HepG2 (cell line): ENCODE data around the gene LEMD2. TPM values are rescaled to one million over a fixed set of nuclear protein-coding genes. Genes with fewer than 3 reads are reported as not detected.

Experiments used
- ATAC-seq: fragments of 200-7000 bp; cut with Tn5 transposase; 3 replicates; pipeline ENCODE4 v1.9.1; 2020; ENCODE audit warnings: mild to moderate bottlenecking, moderate library complexity
- BruUV-seq: library from RNA; stranded (reverse); fragments of 400-500 nt; replicated peaks from 2 replicates; lab custom pipeline; 2021; lab: Mats Ljungman, UMichigan
- CTCF ChIA-PET: fragments of 300-600 bp; formaldehyde crosslinking; extraction: SDS; loops from one replicate; lab custom pipeline; 2021; ENCODE audit warnings: low total read pairs, inconsistent platforms, low intra/inter-chr PET ratio; lab: Yijun Ruan, JAX
- POLR2A ChIA-PET: fragments of 350-600 bp; sonication (Branson Sonifier 250); formaldehyde crosslinking; loops from one replicate; lab custom pipeline; 2020; ENCODE audit warnings: antibody characterized with exemption, inconsistent platforms; lab: Yijun Ruan, JAX
- DNase-seq: peaks from one replicate; pipeline ENCODE4 v3.0.0-alpha.2; 2015; ENCODE audit warnings: low spot score
- FAIRE-seq: peaks from 3 replicates; lab custom pipeline; 2011; peaks lifted over from hg19 to GRCh38; lab: Jason Lieb, UNC
- H2AFZ ChIP-seq: one replicate; pipeline ENCODE4 v1.6.1; 2011; ENCODE audit warnings: low read length, inconsistent platforms
- H3K27ac ChIP-seq: fragments of 300-600 bp; 3 replicates; pipeline ENCODE4 v1.8.0; 2011; ENCODE audit warnings: mixed run types, mild to moderate bottlenecking, mixed read lengths, low read length, inconsistent platforms; ENCODE audit not compliant: insufficient read depth; ENCODE audit errors: extremely low read length
- H3K27me3 ChIP-seq, 2 experiments: fragments of 200-600 bp in 1 of 2; 2 replicates in 1 of 2; 3 replicates in 1 of 2; pipeline versions ENCODE4 v1.6.0 to v1.8.0; 2011; ENCODE audit warnings: low read length in 2 of 2, mild to moderate bottlenecking in 2 of 2, moderate library complexity in 2 of 2, inconsistent platforms in 1 of 2; ENCODE audit not compliant: insufficient read depth in 2 of 2, control insufficient read depth in 1 of 2
- H3K36me3 ChIP-seq, 2 experiments: fragments of 200-600 bp in 1 of 2; replicated peaks in 1 of 2; 2 replicates in 1 of 2; 3 replicates in 1 of 2; pipeline versions ENCODE4 v1.5.1 to v1.8.0; 2011; ENCODE audit warnings: low read length in 2 of 2, inconsistent platforms in 1 of 2; ENCODE audit not compliant: insufficient read depth in 2 of 2, control insufficient read depth in 1 of 2
- H3K4me1 ChIP-seq: 2 replicates; pipeline ENCODE4 v1.5.1; 2012; ENCODE audit warnings: low read length, inconsistent platforms; ENCODE audit not compliant: insufficient read depth
- H3K4me2 ChIP-seq: 2 replicates; pipeline ENCODE4 v1.6.0; 2011; ENCODE audit warnings: low read depth, low read length, inconsistent platforms
- H3K4me3 ChIP-seq, 3 experiments: fragments of 200-600 bp in 1 of 3; sonication (generic), shearing (Covaris generic) in 1 of 3; replicated peaks in 1 of 3; 2 replicates each; pipeline ENCODE4 v1.5.1; 2011 to 2016; ENCODE audit warnings: low read length in 3 of 3, inconsistent platforms in 2 of 3, low read depth in 2 of 3, mild to moderate bottlenecking in 2 of 3, control low read depth in 1 of 3, mixed read lengths in 1 of 3; ENCODE audit not compliant: insufficient read depth in 1 of 3
- H3K79me2 ChIP-seq: one replicate; pipeline ENCODE4 v1.6.1; 2011; ENCODE audit warnings: low read length, inconsistent platforms; ENCODE audit not compliant: insufficient read depth
- H3K9ac ChIP-seq: 2 replicates; pipeline ENCODE4 v1.6.0; 2011; ENCODE audit warnings: mild to moderate bottlenecking, low read depth, low read length, inconsistent platforms; ENCODE audit not compliant: insufficient read depth
- H3K9me3 ChIP-seq: 2 replicates; pipeline ENCODE4 v1.5.1; 2012; ENCODE audit warnings: mild to moderate bottlenecking, low read length
- H4K20me1 ChIP-seq: 2 replicates; pipeline ENCODE4 v1.6.0; 2011; ENCODE audit warnings: inconsistent platforms, mild to moderate bottlenecking, low read length, moderate library complexity; ENCODE audit not compliant: insufficient read depth
- BRF2 ChIP-seq: sonication (generic); formaldehyde crosslinking; IDR thresholded peaks from 2 replicates; pipeline ENCODE4 v1.8.1; 2022; ENCODE audit warnings: mild to moderate bottlenecking, missing genetic modification reagents
- NFKB2 ChIP-seq: sonication (generic); formaldehyde crosslinking; IDR thresholded peaks from 2 replicates; pipeline ENCODE4 v1.4.0; 2020; ENCODE audit warnings: missing genetic modification reagents, borderline replicate concordance
- SNRNP70 ChIP-seq: fragments of 200-400 bp; formaldehyde crosslinking; IDR thresholded peaks from 2 replicates; pipeline ENCODE4 v1.6.1; 2017; ENCODE audit warnings: mild to moderate bottlenecking, low read depth, low read length, moderate library complexity
- SOX13 ChIP-seq, 3 experiments: fragments of 450-650 bp in 1 of 3; sonication (generic) in 1 of 3; formaldehyde crosslinking in 1 of 3; IDR thresholded peaks in 2 of 3; conservative IDR thresholded peaks in 1 of 3; 2 replicates each; pipeline versions ENCODE4 v1.5.0 to v1.6.1; 2016 to 2020; ENCODE audit warnings: antibody characterized with exemption in 1 of 3, mild to moderate bottlenecking in 1 of 3, missing compliant biosample characterization in 1 of 3, missing genetic modification reagents in 1 of 3, moderate library complexity in 1 of 3
- ZFP36L2 ChIP-seq: sonication (generic); formaldehyde crosslinking; IDR thresholded peaks from 2 replicates; pipeline ENCODE4 v1.4.0; 2020; ENCODE audit warnings: missing genetic modification reagents
- ZNF143 ChIP-seq: sonication (generic); formaldehyde crosslinking; IDR thresholded peaks from 2 replicates; pipeline ENCODE4 v1.4.0; 2020; ENCODE audit warnings: missing genetic modification reagents
- ZNF235 ChIP-seq: sonication (generic); formaldehyde crosslinking; IDR thresholded peaks from 2 replicates; pipeline ENCODE4 v1.8.1; 2023; ENCODE audit warnings: mild to moderate bottlenecking, missing genetic modification reagents, borderline replicate concordance
- ZNF333 ChIP-seq: sonication (generic); formaldehyde crosslinking; IDR thresholded peaks from 2 replicates; pipeline ENCODE4 v1.4.0; 2020; ENCODE audit warnings: mild to moderate bottlenecking, missing genetic modification reagents, borderline replicate concordance
- ZNF44 ChIP-seq: sonication (generic); formaldehyde crosslinking; IDR thresholded peaks from 2 replicates; pipeline ENCODE4 v1.5.1; 2020; ENCODE audit warnings: mild to moderate bottlenecking, missing genetic modification reagents
- WGBS: methylation state at CpG from one replicate; pipeline ENCODE4 v1.1.6; 2017; ENCODE audit warnings: low lambda C conversion rate; 5-methylcytosine and 5-hydroxymethylcytosine counted together
- in situ Hi-C: cut with HindIII; loops from 2 replicates; pipeline ENCODE4 v1.10.0; 2017; ENCODE audit warnings: low pct_unique_long_range_greater_than_20kb; ENCODE audit not compliant: extremely low pct_ligation_motif_present
- intact Hi-C: fragments of 100-400 bp; cut with micrococcal nuclease; formaldehyde crosslinking; loops from one replicate; pipeline ENCODE4 v1.10.0; 2022; ENCODE audit not compliant: unreplicated experiment
- polyA plus RNA-seq, 8 experiments: library from polyadenylated mRNA; depleted of rRNA in 3 of 8; stranded (reverse) in 7 of 8; unstranded in 1 of 8; fragments of >200 nt; fragmentation: Illumina TruSeq in 4 of 8; extraction: Trizol in 4 of 8; gene quantifications; 2 replicates each; pipeline versions ENCODE4 v1.2.1 to v1.2.3, GENCODE V29; 2011 to 2016; ENCODE audit warnings: low read depth in 4 of 8, missing spikeins in 1 of 8, mixed read lengths in 1 of 8; ENCODE audit not compliant: insufficient read depth in 1 of 8
- total RNA-seq, 5 experiments: library from RNA; depleted of rRNA; stranded (reverse); fragments of >200 nt; fragmentation: Illumina TruSeq; extraction: Trizol; gene quantifications; 2 replicates each; pipeline ENCODE4 v1.2.3, GENCODE V29; 2016; ENCODE audit warnings: low read depth in 1 of 5

The LEMD2 gene
- total and polyA plus RNA-seq, 2 of the 13 experiments (the other 11 are each of a cell fraction or from before 2014, with no cell fraction given), result 45.2 to 62.9 TPM

DNA sequence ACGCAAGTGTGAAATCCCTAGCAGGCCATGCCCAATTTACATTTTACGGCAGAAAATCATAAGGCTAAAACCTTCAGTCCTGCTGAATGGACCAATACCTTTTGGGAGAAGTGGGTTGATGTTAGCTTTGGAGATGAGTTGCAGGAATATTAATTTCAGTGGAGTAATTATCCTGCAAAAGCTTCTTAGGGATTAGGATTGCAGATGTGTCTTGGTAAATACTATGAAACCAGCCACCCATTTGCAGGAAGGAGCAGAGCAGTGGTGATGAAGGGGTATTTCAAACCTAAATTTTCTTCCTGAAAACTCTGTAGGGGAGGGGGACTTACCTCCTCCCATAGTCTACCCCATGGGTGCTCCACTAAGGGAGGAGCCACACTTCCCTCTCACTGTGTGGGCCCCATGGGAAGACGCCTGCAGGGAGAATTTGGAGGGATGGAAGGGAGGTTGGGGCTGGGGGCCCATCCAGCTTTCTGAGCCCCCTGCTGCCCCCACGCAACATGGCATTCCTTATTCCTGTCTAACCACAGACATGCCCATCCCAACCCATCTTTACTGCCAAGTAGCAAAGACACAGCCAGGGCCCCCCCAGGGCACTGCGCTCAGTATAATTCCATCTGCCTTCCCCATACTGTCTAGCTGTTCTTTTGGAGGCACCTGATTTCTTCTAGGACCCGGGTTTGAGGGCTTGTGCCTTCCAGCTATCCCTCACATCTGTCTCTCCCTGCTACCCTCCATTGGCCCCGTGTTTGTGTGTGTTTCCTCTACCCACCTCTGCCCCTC is 62.8 kb downstream of the LEMD2 start:
- Histone ChIP-seq H3K9ac (no peak overlapping the region), H3K27ac (no peak overlapping the region), H3K4me2 (no peak overlapping the region), H3K9me3 (no peaks in the 10 kb centered on the region), H4K20me1 (no peaks in the 10 kb centered on the region), H3K36me3 (no peaks in the 10 kb centered on the region), H3K4me3 (no peak overlapping the region), H3K27me3 (no peaks in the 10 kb centered on the region; a peak in 3 of 5 replicates), H2AFZ (no peak overlapping the region), H3K4me1 (no peaks in the 10 kb centered on the region), H3K79me2 (no peaks in the 10 kb centered on the region)
- ChIA-PET POLR2A (no interaction called here), CTCF (no interaction called here)
- ATAC-seq (no peak), FAIRE-seq (no peak), DNase-seq (no peak)
- in situ Hi-C loops (no loop called here), intact Hi-C loops (no loop called here)
- WGBS, result 58% methylated on average over 7 of the region's 7 CpGs
- TF ChIP-seq ZFP36L2 (CRISPR knock-in tag), result no peak
- no peak for TF ChIP-seq SNRNP70
- TF ChIP-seq SOX13 (IDR thresholded peaks at IDR 0.05), result no peak
- TF ChIP-seq SOX13 (CRISPR knock-in tag; conservative IDR thresholded peaks at IDR 0.05 in 1 of 2, IDR thresholded peaks at IDR 0.05 in 1 of 2), result no peak
- no peak for TF ChIP-seq ZNF143 (CRISPR knock-in tag)
- TF ChIP-seq NFKB2 (CRISPR knock-in tag), result no peak
- no peak for TF ChIP-seq ZNF235 (CRISPR knock-in tag)
- no TSS peak for BruUV-seq

DNA sequence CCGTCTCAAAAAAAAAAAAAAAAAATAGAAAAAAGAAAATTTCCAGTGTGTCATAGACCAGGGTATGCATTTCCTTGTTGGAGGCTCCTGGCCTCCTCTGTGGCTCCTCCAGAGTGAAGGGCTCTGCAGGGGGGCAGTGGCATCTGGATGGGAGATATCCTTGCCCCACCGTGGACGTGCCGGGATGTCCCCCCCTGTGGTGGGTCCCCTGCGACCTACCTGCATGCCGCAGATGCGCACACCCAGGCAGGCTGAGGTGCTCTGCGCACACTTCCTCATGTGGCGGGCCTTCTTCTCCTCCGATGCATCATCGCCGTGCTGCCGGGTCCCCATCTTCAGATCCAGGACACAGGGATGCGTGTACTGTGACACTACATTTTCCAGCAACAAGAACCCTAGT is 63.7 kb downstream of the LEMD2 start:
- no peak overlapping the region for H2AFZ ChIP-seq
- no peak for FAIRE-seq
- POLR2A ChIA-PET, result no interaction called here
- TF ChIP-seq ZNF44 (CRISPR knock-in tag), result no peak
- TF ChIP-seq ZNF333 (CRISPR knock-in tag), result no peak
- no peak for TF ChIP-seq BRF2 (CRISPR knock-in tag)
- in situ Hi-C loops (no loop called here), intact Hi-C loops (no loop called here)
- no peak overlapping the region for H3K4me3 ChIP-seq
- no peaks in the 10 kb centered on the region for H3K9me3 ChIP-seq
- H3K27ac ChIP-seq, result no peak overlapping the region
- no peaks in the 10 kb centered on the region for H3K4me1 ChIP-seq
- CTCF ChIA-PET, result no interaction called here
- ATAC-seq, result no peak
- H4K20me1 ChIP-seq, result no peaks in the 10 kb centered on the region
- DNase-seq, result no peak
- H3K79me2 ChIP-seq, result no peaks in the 10 kb centered on the region
- H3K4me2 ChIP-seq, result no peak overlapping the region
- 81% methylated on average over 9 of the region's 14 CpGs for WGBS
- BruUV-seq, result no TSS peak
- no peaks in the 10 kb centered on the region for H3K36me3 ChIP-seq
- peaks cover 0 to 2% of the 10 kb centered on the region in 2 experiments; a peak in 1 of 5 replicates for H3K27me3 ChIP-seq
- no peak overlapping the region for H3K9ac ChIP-seq
